ENCODE results near the gene PPFIA1.
"Not testable (repeated sequence)": the region's sequence is repeated elsewhere in the genome, so short reads cannot be mapped to it uniquely, and the experiment has no call there.

PPFIA1 gene

GRCh38 chr11:70381350-70381749, 110.9 kb downstream of the PPFIA1 start:
- no peak for DNase-seq
- no peak for TF ChIP-seq POLR2A (IDR thresholded peaks at IDR 0.05; ENCODE audit: low read length)

- no peak for TF ChIP-seq GATA1 (IDR thresholded peaks at IDR 0.05; ENCODE audit: low read depth, low read length)
- TF ChIP-seq POLR2A (IDR thresholded peaks at IDR 0.05; ENCODE audit: low read length), result no peak
- no peak for DNase-seq
Observed at GRCh38 chr11:70381872-70382861, 111.7 kb downstream of the PPFIA1 start.

GRCh38 chr11:70383664-70384565, 113.4 kb downstream of the PPFIA1 start:
- TF ChIP-seq GATA1 (IDR thresholded peaks at IDR 0.05; ENCODE audit: low read depth, low read length) (no peak), POLR2A (IDR thresholded peaks at IDR 0.05; ENCODE audit: low read length) (no peak)
- DNase-seq, result no peak

GRCh38 chr11:70384566-70385152, 114.2 kb downstream of the PPFIA1 start:
- DNase-seq, result no peak
- TF ChIP-seq GATA1 (IDR thresholded peaks at IDR 0.05; ENCODE audit: low read depth, low read length) (no peak), POLR2A (IDR thresholded peaks at IDR 0.05; ENCODE audit: low read length) (no peak)

- TF ChIP-seq POLR2A (IDR thresholded peaks at IDR 0.05; ENCODE audit: low read length) (no peak), GATA1 (IDR thresholded peaks at IDR 0.05; ENCODE audit: low read depth, low read length) (no peak)
- no peak for DNase-seq
Observed at GRCh38 chr11:70387564-70387963, 117.1 kb downstream of the PPFIA1 start.

GRCh38 chr11:70389201-70389600, 118.7 kb downstream of the PPFIA1 start:
- DNase-seq, result no peak
- no peak for TF ChIP-seq GATA1 (IDR thresholded peaks at IDR 0.05; ENCODE audit: low read depth, low read length)
- TF ChIP-seq POLR2A (IDR thresholded peaks at IDR 0.05; ENCODE audit: low read length), result no peak

- not testable (repeated sequence) for DNase-seq
Observed at GRCh38 chr11:70390882-70391281, 120.4 kb downstream of the PPFIA1 start.

GRCh38 chr11:70394211-70394950, 123.9 kb downstream of the PPFIA1 start:
- no peak for DNase-seq
- TF ChIP-seq GATA1 (IDR thresholded peaks at IDR 0.05; ENCODE audit: low read depth, low read length), result no peak
- TF ChIP-seq POLR2A (IDR thresholded peaks at IDR 0.05; ENCODE audit: low read length), result no peak

- TF ChIP-seq POLR2A (IDR thresholded peaks at IDR 0.05; ENCODE audit: low read length), result no peak
- no peak for TF ChIP-seq GATA1 (IDR thresholded peaks at IDR 0.05; ENCODE audit: low read depth, low read length)
- peak in 1 of 2 experiments; percentile 69 for DNase-seq
Observed at GRCh38 chr11:70397336-70397982, 127.0 kb downstream of the PPFIA1 start.

GRCh38 chr11:70397983-70398833, 127.7 kb downstream of the PPFIA1 start, which contains the start of gene CTTN:
TSS of gene CTTN (plus strand) at chr11:70398529. CDS start at chr11:70407298, 8,769 bp downstream.
- peak; percentile 90 to 93 for DNase-seq
- TF ChIP-seq POLR2A (IDR thresholded peaks at IDR 0.05; ENCODE audit: low read length) (peak; percentile 55), GATA1 (IDR thresholded peaks at IDR 0.05; ENCODE audit: low read depth, low read length) (no peak)

- TF ChIP-seq GATA1 (IDR thresholded peaks at IDR 0.05; ENCODE audit: low read depth, low read length), result no peak
- TF ChIP-seq POLR2A (IDR thresholded peaks at IDR 0.05; ENCODE audit: low read length), result no peak
- DNase-seq, result peak; percentile 35 to 60
Observed at GRCh38 chr11:70398834-70399680, 128.6 kb downstream of the PPFIA1 start.
